GM06990 (cell line): ENCODE results near the gene LAMB1.

Experiments used
- DNase-seq: peaks from one replicate; pipeline ENCODE4 v3.0.0-alpha.2; 2011; ENCODE audit not compliant: insufficient read length; ENCODE audit errors: extremely low read depth
- H3K27me3 ChIP-seq: replicated peaks from 2 replicates; pipeline ENCODE4 v1.6.0; 2011; ENCODE audit warnings: low read length; ENCODE audit not compliant: control insufficient read depth, insufficient read depth
- H3K36me3 ChIP-seq: 2 replicates; pipeline ENCODE4 v1.5.1; 2011; ENCODE audit warnings: low read length; ENCODE audit not compliant: control insufficient read depth, insufficient read depth
- H3K4me3 ChIP-seq: replicated peaks from 2 replicates; pipeline ENCODE4 v1.5.1; 2011; ENCODE audit warnings: low read depth, mild to moderate bottlenecking, control low read depth, low read length
- CTCF ChIP-seq: IDR thresholded peaks from 2 replicates; pipeline ENCODE4 v1.5.1; 2011; ENCODE audit warnings: low read length, control low read depth, mild to moderate bottlenecking, inconsistent platforms; ENCODE audit not compliant: insufficient read depth, poor library complexity, severe bottlenecking

The LAMB1 gene

DNA sequence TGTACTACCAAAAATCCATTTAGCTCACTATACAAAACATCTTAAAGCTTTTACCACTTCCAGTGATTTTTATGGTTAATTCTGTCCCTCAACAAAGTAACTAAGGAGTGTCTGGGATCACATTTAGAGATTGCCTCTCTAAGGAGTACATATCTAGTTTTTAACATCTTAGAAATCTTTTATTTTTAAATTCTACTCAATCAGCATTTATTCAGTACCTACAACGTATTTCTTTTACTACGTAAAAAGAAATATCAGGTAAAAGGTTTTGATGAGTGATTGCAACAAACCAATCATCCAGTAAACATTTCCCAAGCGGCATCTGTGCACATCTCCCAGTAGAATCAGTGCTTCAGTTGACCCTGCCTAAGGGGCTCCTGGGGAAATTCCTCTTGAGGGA lies 31.9 kb downstream of the LAMB1 start:
- no peak overlapping the region for H3K4me3 ChIP-seq
- no peaks in the 10 kb centered on the region; the same call in none of the 2 replicates for H3K27me3 ChIP-seq
- no peaks in the 10 kb centered on the region for H3K36me3 ChIP-seq
- no peak for TF ChIP-seq CTCF
- no peak for DNase-seq

DNA sequence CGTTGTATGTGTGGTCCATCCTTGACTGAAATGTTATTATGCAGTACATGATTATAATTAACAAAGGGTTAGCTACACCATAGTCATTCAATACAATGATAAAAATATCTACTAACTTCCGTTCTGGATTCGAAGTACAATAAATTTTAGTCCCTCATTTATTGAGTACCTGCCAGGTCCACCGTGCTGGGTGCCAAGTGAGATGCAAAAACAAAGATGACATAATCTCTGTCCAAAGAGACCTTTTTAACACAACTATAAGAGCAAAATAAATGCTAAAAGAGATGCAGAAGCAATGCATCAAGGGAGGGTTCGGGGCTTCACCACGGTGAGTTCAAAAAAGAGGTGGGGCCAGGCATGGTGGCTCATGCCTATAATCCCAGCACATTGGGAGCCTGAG lies 33.1 kb downstream of the LAMB1 start:
- DNase-seq, result no peak
- no peak for TF ChIP-seq CTCF
- H3K36me3 ChIP-seq, result no peaks in the 10 kb centered on the region
- H3K4me3 ChIP-seq, result no peak overlapping the region
- no peaks in the 10 kb centered on the region; the same call in none of the 2 replicates for H3K27me3 ChIP-seq

DNA sequence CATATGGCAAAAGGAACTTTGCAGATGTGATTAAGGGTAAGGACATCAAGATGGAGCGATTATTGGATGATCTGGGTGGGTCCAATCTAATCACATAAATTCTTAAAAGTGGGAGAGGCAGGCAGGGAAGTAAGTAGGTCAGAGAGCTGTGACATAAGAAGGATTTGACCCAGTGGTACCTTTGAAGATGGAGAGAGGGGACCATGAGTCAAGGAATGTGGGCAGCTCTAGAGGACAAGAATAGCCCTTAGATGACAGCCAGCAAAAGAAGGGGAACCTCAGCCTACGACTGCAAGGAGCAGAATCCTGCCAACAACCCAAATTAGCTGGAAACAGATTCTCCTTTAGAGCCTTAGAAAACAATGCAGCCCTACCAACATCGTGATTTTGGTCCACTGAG lies 34.5 kb downstream of the LAMB1 start:
- H3K4me3 ChIP-seq, result no peak overlapping the region
- DNase-seq, result no peak
- H3K27me3 ChIP-seq, result no peaks in the 10 kb centered on the region; the same call in none of the 2 replicates
- no peak for TF ChIP-seq CTCF
- no peaks in the 10 kb centered on the region for H3K36me3 ChIP-seq

DNA sequence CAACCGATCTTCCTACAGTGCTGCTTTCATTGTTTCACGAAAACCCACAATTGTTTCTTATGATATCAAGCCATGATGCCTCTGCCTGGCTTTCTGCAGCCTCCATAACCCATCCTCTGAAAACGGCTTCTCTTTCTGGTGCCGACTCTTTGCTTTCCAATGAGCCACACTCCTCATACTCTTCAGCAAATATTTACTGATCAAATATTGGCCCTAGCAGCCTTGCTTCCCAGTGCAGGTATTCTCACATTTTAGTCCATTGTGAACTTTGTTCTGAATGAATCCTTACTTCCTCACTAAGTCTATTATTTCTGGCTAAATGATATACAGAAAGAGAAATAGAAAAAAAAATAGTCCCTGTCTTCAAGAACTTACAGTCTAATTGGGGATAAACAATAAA lies 35.5 kb downstream of the LAMB1 start:
- Histone ChIP-seq H3K27me3 (no peaks in the 10 kb centered on the region; the same call in 1 of the 2 replicates), H3K36me3 (no peaks in the 10 kb centered on the region), H3K4me3 (no peak overlapping the region)
- DNase-seq, result no peak
- TF ChIP-seq CTCF, result no peak

DNA sequence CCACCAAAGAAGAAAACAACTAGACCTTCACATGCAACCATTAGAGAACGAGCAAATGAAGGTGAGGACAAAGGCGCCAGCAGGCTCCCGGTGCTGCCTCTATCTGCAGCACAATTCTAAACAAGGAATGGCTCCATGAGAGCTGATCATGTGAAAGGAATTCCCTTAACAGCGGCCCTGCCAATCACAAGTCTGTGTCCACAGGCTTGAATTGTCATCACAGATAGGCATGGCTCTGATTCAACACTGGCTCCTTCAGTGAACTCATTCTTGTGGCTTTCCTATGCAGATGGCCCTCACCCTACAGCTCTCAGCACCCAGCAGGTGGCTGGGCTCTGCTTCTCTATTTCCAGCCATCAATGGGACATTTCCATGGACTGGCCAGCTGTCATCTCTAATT lies 36.2 kb downstream of the LAMB1 start:
- no peaks in the 10 kb centered on the region for H3K36me3 ChIP-seq
- no peak for TF ChIP-seq CTCF
- no peak for DNase-seq
- no peak overlapping the region for H3K4me3 ChIP-seq
- H3K27me3 ChIP-seq, result no peaks in the 10 kb centered on the region; the same call in 1 of the 2 replicates

DNA sequence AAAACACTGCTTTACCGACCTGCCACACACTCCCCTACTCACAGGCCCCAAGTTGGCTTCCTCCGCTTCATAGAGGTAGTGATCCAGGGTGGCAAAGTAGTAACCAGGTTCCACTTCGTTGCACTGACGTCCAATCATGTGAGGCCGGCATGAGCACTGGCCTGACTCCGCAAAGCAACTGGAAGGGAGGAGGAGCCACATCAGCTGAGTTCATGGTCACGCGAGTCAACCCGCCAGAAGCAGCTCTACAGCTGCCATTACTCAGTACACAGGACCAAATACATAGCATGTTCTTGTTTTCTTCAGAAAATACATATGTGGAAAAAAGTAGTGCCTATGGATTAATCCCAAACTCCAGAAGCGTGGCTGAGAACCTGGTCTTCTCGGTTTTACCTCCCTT lies 38.5 kb downstream of the LAMB1 start:
- no peak overlapping the region for H3K4me3 ChIP-seq
- DNase-seq, result no peak
- H3K36me3 ChIP-seq, result no peaks in the 10 kb centered on the region
- no peaks in the 10 kb centered on the region; the same call in 1 of the 2 replicates for H3K27me3 ChIP-seq
- TF ChIP-seq CTCF, result no peak
